ENCODE results near the gene RNASEL. TPM values are rescaled to one million over a fixed set of nuclear protein-coding genes. Genes with fewer than 3 reads are reported as not detected.

RNASEL gene
- total and polyA plus RNA-seq, 4 donors = 1.3 to 3.9 (median 2.4) TPM

DNA sequence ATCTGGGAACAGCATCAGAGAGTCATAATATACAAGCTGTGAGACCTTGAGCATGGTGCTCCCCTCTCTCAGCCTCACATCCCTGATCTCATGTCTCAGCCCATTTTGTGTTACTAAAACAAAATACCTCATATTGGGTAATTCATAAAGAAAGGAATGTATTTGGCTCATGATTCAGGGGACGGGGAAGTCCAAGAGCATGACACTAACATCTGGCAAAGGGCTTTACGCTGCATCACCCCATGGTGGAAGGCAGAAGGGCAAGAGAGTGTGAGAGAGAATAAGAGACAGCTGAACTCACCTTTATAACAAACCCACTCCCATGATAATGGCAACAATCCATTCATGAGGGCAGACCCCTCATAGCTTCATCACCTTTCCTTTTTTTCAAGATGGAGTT lies 36.5 kb downstream of the RNASEL start:
- H3K9ac ChIP-seq (ENCODE audit: low read depth in 1 of 2, low read length in 2 of 2) = no peak overlapping the region
- DNase-seq (ENCODE audit: low spot score) = no peak
- H3K4me3 ChIP-seq (ENCODE audit: low read depth in 1 of 3, low read length in 3 of 3) = no peak overlapping the region
- no peak overlapping the region for H3K27ac ChIP-seq (ENCODE audit: low read depth in 1 of 2, low read length in 2 of 2)
- H3K4me1 ChIP-seq (ENCODE audit: control insufficient read depth in 4 of 4, insufficient read depth in 4 of 4, low read length in 3 of 4) = no peaks in the 10 kb centered on the region
- TF ChIP-seq SP1 (IDR thresholded peaks at IDR 0.05) (no peak), TAF1 (conservative IDR thresholded peaks at IDR 0.05) (no peak), FOXA2 (IDR thresholded peaks at IDR 0.05) (no peak), RXRA (IDR thresholded peaks at IDR 0.05) (no peak), HNF4A (conservative IDR thresholded peaks at IDR 0.05) (no peak), FOXA1 (IDR thresholded peaks at IDR 0.05) (no peak), YY1 (IDR thresholded peaks at IDR 0.05) (no peak), GABPA (IDR thresholded peaks at IDR 0.05 in 1 of 2, conservative IDR thresholded peaks at IDR 0.05 in 1 of 2) (no peak), RAD21 (IDR thresholded peaks at IDR 0.05) (no peak), HNF4G (IDR thresholded peaks at IDR 0.05) (no peak), ZBTB33 (IDR thresholded peaks at IDR 0.05) (no peak), REST (IDR thresholded peaks at IDR 0.05) (no peak), NR2F2 (IDR thresholded peaks at IDR 0.05) (no peak), EGR1 (IDR thresholded peaks at IDR 0.05; ENCODE audit: low read depth in 2 of 2) (no peak), JUND (IDR thresholded peaks at IDR 0.05) (no peak)
- TF ChIP-seq, protein P1, sequence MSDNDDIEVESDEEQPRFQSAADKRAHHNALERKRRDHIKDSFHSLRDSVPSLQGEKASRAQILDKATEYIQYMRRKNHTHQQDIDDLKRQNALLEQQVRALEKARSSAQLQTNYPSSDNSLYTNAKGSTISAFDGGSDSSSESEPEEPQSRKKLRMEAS (IDR thresholded peaks at IDR 0.05) = no peak
- TF ChIP-seq, protein P2, sequence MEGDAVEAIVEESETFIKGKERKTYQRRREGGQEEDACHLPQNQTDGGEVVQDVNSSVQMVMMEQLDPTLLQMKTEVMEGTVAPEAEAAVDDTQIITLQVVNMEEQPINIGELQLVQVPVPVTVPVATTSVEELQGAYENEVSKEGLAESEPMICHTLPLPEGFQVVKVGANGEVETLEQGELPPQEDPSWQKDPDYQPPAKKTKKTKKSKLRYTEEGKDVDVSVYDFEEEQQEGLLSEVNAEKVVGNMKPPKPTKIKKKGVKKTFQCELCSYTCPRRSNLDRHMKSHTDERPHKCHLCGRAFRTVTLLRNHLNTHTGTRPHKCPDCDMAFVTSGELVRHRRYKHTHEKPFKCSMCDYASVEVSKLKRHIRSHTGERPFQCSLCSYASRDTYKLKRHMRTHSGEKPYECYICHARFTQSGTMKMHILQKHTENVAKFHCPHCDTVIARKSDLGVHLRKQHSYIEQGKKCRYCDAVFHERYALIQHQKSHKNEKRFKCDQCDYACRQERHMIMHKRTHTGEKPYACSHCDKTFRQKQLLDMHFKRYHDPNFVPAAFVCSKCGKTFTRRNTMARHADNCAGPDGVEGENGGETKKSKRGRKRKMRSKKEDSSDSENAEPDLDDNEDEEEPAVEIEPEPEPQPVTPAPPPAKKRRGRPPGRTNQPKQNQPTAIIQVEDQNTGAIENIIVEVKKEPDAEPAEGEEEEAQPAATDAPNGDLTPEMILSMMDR (IDR thresholded peaks at IDR 0.05; ENCODE audit: low read depth, low read length, missing input control) = no peak
- TF ChIP-seq, protein P3, sequence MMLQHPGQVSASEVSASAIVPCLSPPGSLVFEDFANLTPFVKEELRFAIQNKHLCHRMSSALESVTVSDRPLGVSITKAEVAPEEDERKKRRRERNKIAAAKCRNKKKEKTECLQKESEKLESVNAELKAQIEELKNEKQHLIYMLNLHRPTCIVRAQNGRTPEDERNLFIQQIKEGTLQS (IDR thresholded peaks at IDR 0.05) = no peak
- no peaks in the 10 kb centered on the region for H3K27me3 ChIP-seq (ENCODE audit: control insufficient read depth in 4 of 4, insufficient read depth in 4 of 4, low read length in 3 of 4)
- peaks cover 3 to 5% (median 4%) of the 10 kb centered on the region in 4 donors for H3K9me3 ChIP-seq (ENCODE audit: control insufficient read depth in 4 of 4, low read length in 3 of 4)
- no peaks in the 10 kb centered on the region for H3K36me3 ChIP-seq (ENCODE audit: control insufficient read depth in 4 of 4, insufficient read depth in 3 of 4, low read depth in 1 of 4, low read length in 3 of 4)
- 97% methylated on average over 2 of the region's 2 CpGs for WGBS

All from liver (tissue), 9 donors.